Astrocyte (in vitro differentiated cells and primary cell): Measurements from ENCODE around the gene KIF19. TPM values are rescaled to one million over a fixed set of nuclear protein-coding genes. Genes with fewer than 3 reads are reported as not detected.

Experiments used
- DNase-seq: peaks from one replicate; pipeline ENCODE4 v3.0.0-alpha.2; 2010; ENCODE audit warnings: low read depth
- FAIRE-seq: peaks from 2 replicates; lab custom pipeline; 2011; peaks lifted over from hg19 to GRCh38; lab: Jason Lieb, UNC
- H2AFZ ChIP-seq: 2 replicates; pipeline ENCODE4 v1.6.0; 2012; ENCODE audit warnings: low read depth, low read length, inconsistent platforms
- H3K27ac ChIP-seq: 2 replicates; pipeline ENCODE4 v1.5.1; 2011; ENCODE audit warnings: low read depth, low read length, inconsistent platforms
- H3K27me3 ChIP-seq: 2 replicates; pipeline ENCODE4 v1.6.0; 2011; ENCODE audit warnings: low read length, inconsistent platforms; ENCODE audit not compliant: insufficient read depth
- H3K36me3 ChIP-seq: 2 replicates; pipeline ENCODE4 v1.5.1; 2011; ENCODE audit warnings: low read length, inconsistent platforms; ENCODE audit not compliant: insufficient read depth
- H3K4me1 ChIP-seq: 2 replicates; pipeline ENCODE4 v1.5.1; 2011; ENCODE audit warnings: low read length, inconsistent platforms; ENCODE audit not compliant: insufficient read depth
- H3K4me2 ChIP-seq: 2 replicates; pipeline ENCODE4 v1.6.0; 2012; ENCODE audit warnings: low read length, inconsistent platforms
- H3K4me3 ChIP-seq: 2 replicates; pipeline ENCODE4 v1.5.1; 2011; ENCODE audit warnings: low read depth, mild to moderate bottlenecking, low read length, inconsistent platforms; ENCODE audit not compliant: insufficient read depth
- H3K79me2 ChIP-seq: 2 replicates; pipeline ENCODE4 v1.6.0; 2012; ENCODE audit warnings: mild to moderate bottlenecking, low read length, inconsistent platforms; ENCODE audit not compliant: insufficient read depth
- H3K9ac ChIP-seq: 2 replicates; pipeline ENCODE4 v1.6.0; 2012; ENCODE audit warnings: mild to moderate bottlenecking, low read length, inconsistent platforms
- H3K9me3 ChIP-seq: 2 replicates; pipeline ENCODE4 v1.5.1; 2012; ENCODE audit warnings: low read depth, mild to moderate bottlenecking, low read length, inconsistent platforms; ENCODE audit not compliant: insufficient read depth
- H4K20me1 ChIP-seq: 2 replicates; pipeline ENCODE4 v1.6.0; 2012; ENCODE audit warnings: low read length, inconsistent platforms; ENCODE audit not compliant: insufficient read depth
- H3K27ac Mint-ChIP-seq: one replicate; pipeline ENCODE4 v1.8.0; 2021; ENCODE audit warnings: mild to moderate bottlenecking, mixed read lengths; ENCODE audit not compliant: unreplicated experiment
- H3K27me3 Mint-ChIP-seq: one replicate; pipeline ENCODE4 v1.8.0; 2021; ENCODE audit warnings: low read depth, mixed read lengths; ENCODE audit not compliant: unreplicated experiment
- H3K36me3 Mint-ChIP-seq: one replicate; pipeline ENCODE4 v1.8.0; 2021; ENCODE audit warnings: low read depth, mixed read lengths; ENCODE audit not compliant: unreplicated experiment
- H3K4me1 Mint-ChIP-seq: one replicate; pipeline ENCODE4 v1.8.0; 2021; ENCODE audit warnings: low read depth, mixed read lengths; ENCODE audit not compliant: unreplicated experiment
- H3K4me3 Mint-ChIP-seq: one replicate; pipeline ENCODE4 v1.8.0; 2021; ENCODE audit warnings: mild to moderate bottlenecking, moderate library complexity, mixed read lengths; ENCODE audit not compliant: unreplicated experiment
- H3K9me3 Mint-ChIP-seq: one replicate; pipeline ENCODE4 v1.8.0; 2021; ENCODE audit warnings: mild to moderate bottlenecking, mixed read lengths; ENCODE audit not compliant: unreplicated experiment
- CTCF ChIP-seq: IDR thresholded peaks from 2 replicates; pipeline ENCODE4 v1.5.1; 2011; ENCODE audit warnings: low read depth, mild to moderate bottlenecking, inconsistent platforms, low read length, moderate library complexity; ENCODE audit not compliant: insufficient read depth
- EZH2 ChIP-seq: IDR thresholded peaks from 2 replicates; pipeline ENCODE4 v1.6.1; 2012; ENCODE audit warnings: mild to moderate bottlenecking, low read length, inconsistent platforms; ENCODE audit not compliant: insufficient read depth
- total RNA-seq: library from RNA; stranded (reverse); gene quantifications from 2 replicates; pipeline ENCODE4 v1.2.1, GENCODE V29; 2021

The KIF19 gene
- total RNA-seq, 1 donor from 2014 or later = not detected

DNA sequence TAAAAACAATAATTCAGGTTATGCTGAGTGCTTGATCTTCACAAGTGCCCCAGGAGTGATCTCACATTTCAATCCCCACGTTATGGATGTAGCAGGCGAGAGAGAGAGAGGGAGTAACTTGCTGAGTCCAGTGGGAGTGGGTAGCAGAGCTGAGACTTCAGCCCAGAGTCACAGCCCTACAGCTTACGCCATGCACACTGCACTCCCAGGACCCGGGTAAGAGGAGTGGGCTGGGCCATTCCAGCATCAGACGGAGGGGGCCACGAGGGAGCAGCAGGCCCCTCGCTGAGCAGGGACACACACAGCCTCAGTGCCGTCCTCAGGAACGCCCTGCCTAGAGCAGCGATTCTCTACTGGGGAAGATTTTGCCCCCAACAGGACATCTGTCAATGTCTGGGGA, 9.8 kb upstream of the KIF19 start:
- Histone ChIP-seq H3K36me3 (no peaks in the 10 kb centered on the region), H3K4me1 (no peaks in the 10 kb centered on the region), H3K27ac (no peak overlapping the region), H3K4me2 (no peak overlapping the region), H3K79me2 (no peaks in the 10 kb centered on the region), H3K27me3 (no peaks in the 10 kb centered on the region), H2AFZ (no peak overlapping the region), H3K9me3 (peaks cover 4% of the 10 kb centered on the region), H4K20me1 (no peaks in the 10 kb centered on the region), H3K4me3 (no peak overlapping the region), H3K9ac (no peak overlapping the region)
- Mint-ChIP-seq H3K4me1 (no peaks in the 10 kb centered on the region), H3K27me3 (peaks cover 50% of the 10 kb centered on the region), H3K4me3 (no peak overlapping the region), H3K9me3 (peaks cover 10% of the 10 kb centered on the region), H3K36me3 (peaks cover 2% of the 10 kb centered on the region), H3K27ac (no peak overlapping the region)
- no peak for DNase-seq
- FAIRE-seq = no peak
- TF ChIP-seq CTCF = no peak
- no peak for TF ChIP-seq EZH2

DNA sequence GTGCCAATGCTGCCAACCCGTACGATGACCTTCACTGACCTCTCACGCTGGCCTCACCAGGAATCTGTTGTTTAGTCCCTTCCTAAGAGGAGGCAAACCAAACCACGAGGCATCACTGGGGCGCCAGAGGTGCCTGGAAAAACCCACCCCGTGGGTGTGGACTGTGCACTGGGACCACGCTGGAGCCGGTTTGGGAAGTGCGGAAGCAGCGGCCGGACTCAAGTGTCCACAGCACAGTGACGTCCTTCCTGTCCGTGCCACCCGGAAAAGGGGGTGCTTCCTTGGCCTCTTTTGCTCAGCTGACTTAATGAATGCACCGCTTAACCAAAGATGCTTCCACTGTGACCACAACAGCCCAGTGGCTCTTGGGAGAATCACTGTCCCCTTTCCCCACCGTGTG, 9.0 kb upstream of the KIF19 start:
- peaks cover 13% of the 10 kb centered on the region for H3K9me3 Mint-ChIP-seq
- FAIRE-seq = no peak

More for the DNA sequence above, 9.0 kb upstream of the KIF19 start:
- no peaks in the 10 kb centered on the region for H3K36me3 ChIP-seq
- Mint-ChIP-seq H3K27ac (no peak overlapping the region), H3K27me3 (peaks cover 59% of the 10 kb centered on the region), H3K4me1 (no peaks in the 10 kb centered on the region), H3K4me3 (no peak overlapping the region), H3K36me3 (peaks cover 2% of the 10 kb centered on the region)
- no peaks in the 10 kb centered on the region for H4K20me1 ChIP-seq
- no peaks in the 10 kb centered on the region for H3K4me1 ChIP-seq
- no peak overlapping the region for H3K4me3 ChIP-seq
- H3K27me3 ChIP-seq = peaks cover 3% of the 10 kb centered on the region
- H3K79me2 ChIP-seq = no peaks in the 10 kb centered on the region
- no peak overlapping the region for H3K4me2 ChIP-seq
- H3K9me3 ChIP-seq = peaks cover 4% of the 10 kb centered on the region
- no peak overlapping the region for H2AFZ ChIP-seq
- no peak overlapping the region for H3K9ac ChIP-seq
- no peak overlapping the region for H3K27ac ChIP-seq
- no peak for DNase-seq
- TF ChIP-seq EZH2 (no peak), CTCF (no peak)
